NK-92 treated with Interleukin-12 subunit alpha and Interleukin-12 subunit beta, amount 100 ng/mL, for 24 hours (cell line): Measurements from ENCODE around the gene NME3.
"Not testable (repeated sequence)": the region's sequence is repeated elsewhere in the genome, so short reads cannot be mapped to it uniquely, and the experiment has no call there.

Source experiments
- DNase-seq: peaks from one replicate; lab custom pipeline; 2025; lab: John Stamatoyannopoulos, UW

Gene NME3

DNA sequence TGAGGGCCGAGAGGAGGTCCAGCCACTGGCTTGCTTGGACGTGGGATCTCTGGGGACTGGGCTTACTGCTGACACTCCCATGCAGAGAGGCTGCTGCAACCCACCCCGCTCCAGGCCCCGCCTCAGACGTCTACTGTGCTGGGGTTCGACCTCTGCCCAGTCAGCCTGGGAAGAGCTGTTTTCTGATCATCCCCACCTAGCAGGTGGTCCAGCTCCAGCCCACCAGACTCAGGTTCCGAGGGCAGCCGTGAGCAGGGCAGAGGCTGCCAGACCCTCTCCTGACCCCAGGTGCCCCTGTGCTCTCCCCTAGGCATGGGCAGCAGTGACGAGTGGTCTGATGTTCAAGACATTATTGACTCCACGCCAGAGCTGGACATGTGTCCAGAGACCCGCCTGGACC lies 23.4 kb downstream of the NME3 start:
- no peak for DNase-seq

DNA sequence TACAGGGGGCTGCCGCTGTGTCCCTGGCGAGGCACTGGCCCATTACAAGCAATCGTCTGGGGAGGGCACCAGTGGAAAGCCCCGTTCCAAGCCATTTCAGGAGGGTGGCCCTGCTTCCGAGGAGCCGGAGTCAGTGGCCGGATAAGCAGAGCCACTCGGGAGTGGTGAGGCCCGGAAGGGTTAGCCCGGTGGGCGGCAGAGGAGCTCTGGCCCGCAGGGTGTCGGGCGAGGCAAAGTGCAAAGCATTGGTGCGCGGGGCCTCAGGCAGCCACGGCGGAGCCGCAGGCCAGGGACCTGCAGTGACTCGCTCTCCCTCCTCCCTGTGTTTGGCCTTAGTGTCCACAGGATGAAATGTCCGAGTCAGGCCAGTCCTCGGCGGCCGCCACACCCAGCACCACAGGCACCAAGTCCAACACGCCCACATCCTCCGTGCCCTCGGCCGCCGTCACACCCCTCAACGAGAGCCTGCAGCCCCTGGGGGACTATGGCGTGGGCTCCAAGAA lies 24.6 kb downstream of the NME3 start:
- DNase-seq: no peak

DNA sequence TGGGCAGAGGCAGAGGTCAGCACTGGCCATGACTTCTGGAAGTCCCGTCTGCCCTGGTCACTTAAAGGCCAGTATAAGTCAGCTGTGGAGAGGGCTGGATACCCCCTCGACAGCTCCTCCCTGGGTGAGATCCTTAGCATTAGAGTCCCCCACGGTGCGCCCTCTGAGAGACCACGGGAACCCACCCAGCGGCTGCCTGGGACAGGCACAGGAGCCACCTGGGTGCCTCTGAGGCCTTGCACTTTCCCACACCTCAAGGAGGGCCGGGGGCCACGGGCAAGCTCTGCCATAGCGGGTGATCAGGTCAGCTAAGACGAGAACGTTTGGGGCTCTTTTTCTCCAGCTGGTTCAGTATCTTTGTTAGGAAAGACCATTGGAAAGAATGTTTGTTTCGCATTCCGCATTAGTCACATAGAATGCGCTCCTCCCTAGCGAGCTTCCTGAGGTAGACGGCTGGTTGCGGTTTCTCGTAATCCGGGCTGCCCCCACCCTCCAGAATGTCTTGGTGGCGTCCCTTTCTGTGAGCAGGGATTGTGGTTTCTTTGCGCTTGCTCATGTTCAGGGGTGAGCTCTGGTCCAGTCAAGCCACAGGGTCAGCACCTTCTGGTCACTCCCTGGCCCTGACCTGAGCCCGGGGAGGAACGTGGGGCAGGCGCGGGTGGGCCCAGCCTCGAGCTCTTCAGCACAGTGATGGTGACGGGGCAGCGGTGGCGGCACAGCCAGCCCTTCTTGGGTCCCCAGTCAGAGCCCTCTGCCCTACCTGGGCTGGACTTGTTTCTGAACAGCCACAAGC lies 25.2 kb downstream of the NME3 start:
- DNase-seq: no peak

DNA sequence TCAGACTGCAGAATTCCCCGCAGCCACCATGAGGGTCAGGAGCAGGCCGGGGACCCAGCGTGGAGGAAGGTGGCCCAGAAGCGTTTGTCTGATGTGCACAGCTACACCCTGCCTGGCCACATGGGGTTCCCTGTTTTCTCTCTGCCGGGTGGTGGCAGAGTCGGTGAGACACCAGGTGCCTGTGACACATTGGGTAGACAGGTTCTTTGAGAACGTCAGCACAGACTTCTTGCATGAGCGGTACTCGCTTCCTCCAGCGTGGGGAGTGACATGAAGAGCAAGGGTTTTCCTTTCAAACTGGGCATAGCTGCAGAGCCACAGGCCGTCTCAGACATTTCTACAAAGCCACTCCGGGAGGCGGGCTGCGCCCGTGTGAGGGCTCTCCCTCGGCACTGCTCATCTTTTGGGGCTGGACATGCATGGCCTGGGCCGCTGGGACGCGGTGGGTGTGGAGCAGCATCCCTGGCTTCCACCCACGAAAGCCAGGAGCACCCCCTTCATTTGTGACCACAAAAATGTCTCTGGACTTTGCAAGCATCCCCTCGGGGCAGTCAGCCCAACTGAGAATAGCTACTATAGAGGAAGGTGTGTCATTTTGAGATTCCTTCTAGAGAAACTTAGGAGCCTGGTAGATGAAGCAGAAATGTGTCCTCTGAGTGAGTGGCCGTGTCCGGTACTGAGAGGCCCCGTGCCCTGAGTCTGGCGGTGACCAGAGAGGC lies 26.0 kb downstream of the NME3 start:
- no peak for DNase-seq

DNA sequence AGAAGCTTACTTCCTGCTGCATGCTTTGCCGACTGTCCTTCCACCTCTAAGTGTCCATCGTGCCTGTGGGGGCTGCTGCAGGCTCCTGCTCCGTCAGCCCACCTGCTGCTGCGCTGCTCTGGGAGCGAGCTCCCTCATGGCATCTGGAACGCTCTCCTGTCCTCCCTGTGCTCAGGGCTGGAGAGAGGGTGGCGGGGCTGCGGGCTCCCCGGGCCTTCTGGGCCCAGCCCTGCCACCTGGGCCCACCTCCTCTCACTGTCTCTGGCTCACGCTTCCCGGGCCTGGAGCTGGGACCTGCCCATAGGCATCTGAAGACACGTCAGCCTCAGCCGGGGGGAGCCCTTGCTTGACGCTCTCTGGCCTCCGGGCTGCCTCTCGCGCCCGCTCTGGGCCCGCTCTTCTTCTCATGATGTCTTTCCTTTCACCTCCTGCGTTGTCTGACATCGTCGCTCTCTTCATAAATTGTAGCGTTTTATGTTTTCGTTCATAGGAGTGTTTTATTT lies 27.0 kb downstream of the NME3 start:
- DNase-seq: no peak

DNA sequence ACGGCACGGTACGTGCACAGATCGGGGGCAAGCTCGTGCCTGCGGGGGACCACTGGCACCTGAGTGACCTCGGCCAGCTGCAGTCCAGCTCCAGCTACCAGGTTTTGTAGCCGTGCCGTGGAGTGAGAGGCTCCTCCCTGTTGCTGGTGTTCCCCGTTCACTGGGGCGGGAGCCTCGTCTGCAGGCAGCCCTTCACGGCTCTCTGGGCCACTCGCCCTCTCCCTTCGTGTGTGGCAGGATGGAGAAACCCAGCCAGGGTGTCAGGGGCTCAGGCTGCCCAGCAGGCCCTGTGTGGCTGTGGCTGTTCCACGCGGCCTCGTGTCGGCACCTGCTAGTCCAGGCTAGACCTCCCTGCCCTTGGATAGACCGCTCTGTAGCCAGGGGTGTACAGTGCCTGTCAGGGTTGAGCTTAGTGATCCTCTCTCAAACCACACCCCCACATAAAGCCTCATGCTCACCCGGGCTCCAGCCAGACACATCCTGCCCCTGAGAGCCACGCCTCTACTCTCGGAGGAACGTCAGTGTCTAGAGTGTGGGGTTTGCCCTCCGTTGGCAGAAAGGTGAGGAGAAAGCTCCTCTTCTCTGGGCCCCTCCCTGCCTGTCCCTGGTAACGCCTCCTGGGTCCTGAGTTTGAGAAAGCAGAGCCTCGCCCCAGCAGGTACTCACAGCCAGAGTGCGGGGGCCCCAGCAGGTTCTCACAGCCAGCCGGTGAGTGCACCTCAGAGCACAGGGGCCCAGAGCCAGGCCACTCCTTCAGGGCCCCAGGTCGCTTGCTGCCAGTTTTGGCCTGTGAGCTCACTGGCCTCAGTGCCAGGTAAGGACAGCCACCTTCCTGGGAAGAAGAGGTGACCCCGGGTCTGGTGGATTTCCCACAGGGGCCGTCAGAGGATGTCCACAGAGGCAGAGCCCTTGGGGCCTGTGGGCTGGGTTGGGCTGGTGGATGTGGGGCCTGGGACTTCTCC lies 27.7 kb downstream of the NME3 start:
- no peak for DNase-seq

DNA sequence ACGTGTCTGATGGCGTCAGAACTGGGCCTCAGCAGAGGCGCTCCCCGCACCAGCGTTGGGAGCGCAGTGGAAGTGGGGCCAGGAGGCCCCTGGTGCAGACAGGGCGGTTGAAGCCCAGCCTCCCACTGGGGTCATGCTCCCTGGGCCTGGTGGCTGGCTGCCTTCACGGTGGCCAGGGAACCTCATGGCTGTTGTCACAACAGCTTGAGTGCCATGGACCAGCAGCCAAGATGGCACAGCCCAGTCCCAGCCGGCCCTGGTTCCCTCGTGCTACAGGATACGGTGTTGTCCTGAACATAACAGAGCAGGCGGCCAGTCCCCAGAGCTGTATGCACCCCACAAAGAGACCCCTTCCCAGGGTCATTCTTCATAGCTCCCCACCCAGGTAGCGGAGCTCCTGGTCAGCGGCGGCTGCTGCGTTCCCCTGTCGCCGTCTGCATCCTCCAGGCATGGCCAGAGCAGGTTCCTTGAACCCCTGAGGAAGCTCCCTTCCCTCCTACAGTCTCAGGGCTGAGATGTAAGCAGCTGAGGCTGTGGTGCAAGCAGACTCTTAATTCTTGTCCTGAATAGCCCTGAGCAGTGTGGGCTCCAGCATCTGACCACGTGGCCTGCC lies 29.7 kb downstream of the NME3 start:
- no peak for DNase-seq

DNA sequence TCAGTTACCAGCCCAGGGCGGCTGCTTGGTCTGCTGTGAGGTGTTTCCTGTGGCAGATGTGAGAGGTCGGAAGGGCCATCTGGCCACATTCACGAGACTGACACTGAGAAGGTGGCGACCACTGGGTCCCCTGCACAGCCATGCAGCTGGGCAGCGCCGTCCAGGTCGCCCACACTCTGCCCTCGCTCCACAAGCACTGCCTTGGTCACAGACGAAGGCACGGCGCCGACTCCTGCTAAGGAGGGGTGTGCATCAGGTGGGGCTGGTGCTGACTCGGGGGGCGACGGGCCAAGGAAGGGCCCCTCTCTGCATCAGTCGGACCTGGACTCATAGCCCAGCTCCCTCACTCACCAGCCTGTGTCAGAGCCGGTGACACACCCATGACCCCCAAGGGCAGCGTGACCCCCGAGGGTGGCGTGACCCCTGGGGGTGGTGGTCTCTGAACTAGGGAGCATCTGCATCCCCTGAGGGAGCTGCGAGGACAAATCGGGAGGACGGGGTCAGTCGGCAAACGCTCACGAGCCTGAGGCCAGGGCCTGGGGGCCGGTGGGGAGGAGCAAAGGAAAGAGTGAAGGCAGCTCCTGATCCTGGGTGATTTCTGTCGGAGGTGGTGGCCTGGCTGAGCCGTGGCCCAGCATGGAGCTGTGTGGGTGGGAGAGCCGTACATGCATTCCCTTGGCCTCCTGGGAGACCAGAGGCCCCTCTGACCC lies 30.4 kb downstream of the NME3 start:
- no peak for DNase-seq

DNA sequence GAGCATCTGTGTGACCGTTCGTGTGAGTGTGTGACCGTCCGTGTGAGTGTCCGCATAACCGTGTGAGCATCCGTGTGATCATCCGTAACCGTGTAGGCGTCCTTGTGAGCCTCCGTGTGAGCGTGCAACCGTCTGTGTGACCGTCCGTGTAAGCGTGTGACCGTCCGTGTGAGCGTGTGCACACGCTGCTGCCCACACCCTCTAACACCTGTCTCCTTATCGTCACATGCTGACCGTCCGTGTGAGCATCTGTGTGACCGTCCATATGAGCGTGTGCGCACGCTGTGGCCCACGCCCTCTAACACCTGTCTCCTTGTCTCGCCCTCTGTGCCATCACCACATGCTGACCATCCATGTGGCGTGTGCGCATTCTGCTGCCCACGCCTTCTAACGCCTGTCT lies 31.1 kb downstream of the NME3 start:
- DNase-seq: no peak

DNA sequence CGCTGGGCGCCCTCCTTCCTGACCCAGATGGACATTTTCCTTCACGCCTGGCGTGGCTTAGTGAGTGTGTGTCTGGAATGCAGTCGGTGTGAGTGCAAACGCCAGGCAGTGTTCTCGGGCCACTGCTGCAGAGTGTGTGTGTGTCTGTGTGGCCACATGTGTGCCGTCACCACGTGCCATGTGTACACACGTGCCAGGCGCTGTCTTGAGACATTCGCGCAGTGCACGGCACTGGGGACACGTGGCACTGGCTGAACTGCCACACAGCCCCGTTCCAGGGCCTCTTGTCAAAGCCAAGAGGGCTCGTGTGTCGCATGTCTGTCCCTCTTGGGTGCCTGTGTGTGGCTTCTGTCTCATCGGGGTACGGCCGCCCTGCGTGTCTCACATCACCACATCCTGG lies 36.5 kb downstream of the NME3 start:
- DNase-seq: no peak

DNA sequence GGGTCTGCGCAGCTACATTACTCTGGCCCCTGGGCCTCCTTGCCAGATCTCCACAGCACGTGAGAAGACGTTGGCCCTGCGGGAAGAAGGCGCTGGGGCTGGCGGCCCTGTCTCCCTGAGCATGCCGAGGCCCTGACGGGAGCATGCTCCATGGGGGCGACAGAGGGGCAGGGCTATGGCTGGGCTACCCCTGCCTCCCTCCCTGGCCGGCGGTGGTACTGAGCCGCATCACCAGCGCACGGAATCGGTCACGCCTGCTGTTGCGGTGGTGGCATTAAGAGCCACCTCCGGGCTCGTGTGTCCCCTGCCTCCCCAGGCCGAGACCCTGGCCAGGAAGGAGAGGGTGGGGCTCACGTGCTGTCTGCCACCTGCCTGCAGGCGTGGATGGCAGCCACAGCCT lies 37.2 kb downstream of the NME3 start:
- no peak for DNase-seq

DNA sequence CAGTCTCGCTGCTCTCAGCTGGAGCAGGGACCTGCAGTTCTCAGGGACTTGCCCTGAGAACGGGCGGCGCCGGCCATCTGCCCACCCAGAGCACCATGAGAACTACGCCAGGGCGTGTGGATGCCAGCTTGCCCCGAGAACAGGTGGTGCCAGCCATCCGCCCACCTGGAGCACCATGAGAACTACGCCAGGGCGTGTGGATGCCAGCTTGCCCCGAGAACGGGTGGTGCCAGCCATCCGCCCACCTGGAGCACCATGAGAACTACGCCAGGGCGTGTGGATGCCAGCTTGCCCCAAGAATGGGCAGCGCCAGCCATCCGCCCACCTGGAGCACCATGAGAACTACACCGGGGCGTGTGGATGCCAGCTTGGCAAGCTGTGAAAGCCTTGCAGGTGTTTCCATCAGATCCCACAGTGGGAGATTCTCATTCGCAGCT lies 38.8 kb downstream of the NME3 start:
- not testable (repeated sequence) for DNase-seq

DNA sequence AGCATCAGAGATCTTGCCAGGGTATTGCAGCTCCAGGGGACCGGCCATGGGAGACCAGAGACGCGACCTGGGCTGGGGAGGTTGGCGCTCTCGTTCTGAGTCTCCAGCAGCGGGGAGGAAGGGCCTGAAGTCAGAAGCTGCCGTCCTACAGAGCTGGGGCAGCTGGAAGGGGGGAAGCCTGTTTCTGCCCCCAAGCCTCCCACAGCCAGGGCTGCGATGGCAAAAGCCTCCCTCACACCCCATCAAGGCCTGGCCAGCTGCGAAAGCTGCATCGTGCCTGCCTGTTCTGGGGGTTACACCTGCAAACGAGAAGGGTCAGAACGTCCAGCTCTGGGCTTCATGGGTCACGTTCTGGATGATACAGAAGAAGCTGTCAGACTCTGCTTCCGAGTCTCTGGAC lies 39.3 kb downstream of the NME3 start:
- no peak for DNase-seq

DNA sequence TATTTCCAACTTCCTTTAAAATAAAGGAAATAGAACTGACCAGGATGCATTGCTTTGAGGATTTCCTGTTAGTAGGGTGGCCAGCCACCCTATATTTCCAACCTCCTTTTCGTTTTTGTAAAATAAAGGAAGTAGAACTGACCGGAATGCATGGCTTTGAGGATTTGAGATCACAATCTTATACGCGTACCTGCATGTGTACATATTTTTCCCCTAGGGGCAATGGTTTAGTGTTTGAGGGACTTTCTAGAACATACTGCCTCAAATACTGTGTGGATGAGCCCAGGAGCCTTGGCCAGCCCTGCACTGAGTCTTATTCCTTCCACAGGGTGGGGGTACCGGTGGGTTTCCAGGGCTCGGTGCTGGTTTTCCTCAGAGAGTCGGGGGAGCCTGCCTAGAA lies 39.7 kb downstream of the NME3 start:
- DNase-seq: no peak

DNA sequence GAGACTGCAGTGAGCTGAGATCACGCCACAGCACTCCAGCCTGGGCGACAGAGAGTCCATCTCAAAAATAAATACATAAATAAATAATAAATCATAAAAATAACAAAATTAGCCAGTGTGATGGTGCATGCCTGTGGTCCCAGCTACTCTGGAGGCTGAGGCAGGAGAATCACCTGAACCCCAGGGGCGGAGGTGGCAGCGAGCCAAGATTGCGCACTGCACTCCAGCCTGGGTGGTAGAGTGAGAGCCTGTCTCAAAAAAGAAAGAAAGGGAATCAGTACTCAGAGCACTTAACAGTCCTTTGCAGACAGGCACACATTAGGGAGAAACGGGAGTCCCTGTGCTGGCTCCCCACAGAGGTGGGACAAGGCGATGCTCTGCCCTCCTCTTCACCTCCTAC lies 40.3 kb downstream of the NME3 start:
- no peak for DNase-seq

DNA sequence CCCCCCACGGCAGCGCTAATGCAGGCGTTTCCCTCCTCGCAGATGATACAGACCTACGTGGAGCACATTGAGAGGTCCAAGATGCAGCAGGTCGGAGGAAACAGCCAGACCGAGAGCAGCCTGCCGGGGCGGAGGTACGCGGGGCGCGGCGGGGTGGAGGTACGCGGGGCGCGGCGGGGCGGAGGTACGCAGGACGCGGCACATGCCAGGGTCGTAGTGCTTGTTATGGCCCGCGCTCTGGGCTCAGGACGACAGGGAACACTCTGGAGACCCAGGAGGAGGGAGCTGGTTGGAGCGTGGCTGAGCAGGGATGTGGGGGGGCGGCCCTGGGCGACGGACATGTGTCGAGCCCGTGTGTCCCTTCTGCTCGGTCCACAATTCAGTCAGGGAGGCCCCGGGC lies 41.9 kb downstream of the NME3 start:
- DNase-seq: no peak

DNA sequence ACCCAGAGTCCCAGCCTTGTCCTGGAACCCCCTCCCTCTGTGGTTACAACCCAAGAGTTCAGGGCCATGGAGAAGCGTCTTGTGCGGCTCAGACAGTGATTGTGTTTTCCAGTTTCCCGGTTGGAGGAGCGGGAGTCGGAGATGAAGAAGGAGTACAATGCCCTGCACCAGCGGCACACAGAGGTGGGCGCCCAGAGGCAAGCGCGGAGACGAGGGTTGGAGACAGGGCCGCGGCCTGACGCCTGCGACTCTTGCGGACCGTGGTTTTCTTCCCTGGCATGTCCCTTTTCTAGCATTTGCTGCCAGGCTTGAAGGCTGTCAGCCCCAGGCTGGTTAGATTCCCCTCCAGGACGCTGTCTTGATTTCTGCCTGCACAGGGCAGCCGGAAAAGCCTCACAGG lies 42.3 kb downstream of the NME3 start:
- no peak for DNase-seq

DNA sequence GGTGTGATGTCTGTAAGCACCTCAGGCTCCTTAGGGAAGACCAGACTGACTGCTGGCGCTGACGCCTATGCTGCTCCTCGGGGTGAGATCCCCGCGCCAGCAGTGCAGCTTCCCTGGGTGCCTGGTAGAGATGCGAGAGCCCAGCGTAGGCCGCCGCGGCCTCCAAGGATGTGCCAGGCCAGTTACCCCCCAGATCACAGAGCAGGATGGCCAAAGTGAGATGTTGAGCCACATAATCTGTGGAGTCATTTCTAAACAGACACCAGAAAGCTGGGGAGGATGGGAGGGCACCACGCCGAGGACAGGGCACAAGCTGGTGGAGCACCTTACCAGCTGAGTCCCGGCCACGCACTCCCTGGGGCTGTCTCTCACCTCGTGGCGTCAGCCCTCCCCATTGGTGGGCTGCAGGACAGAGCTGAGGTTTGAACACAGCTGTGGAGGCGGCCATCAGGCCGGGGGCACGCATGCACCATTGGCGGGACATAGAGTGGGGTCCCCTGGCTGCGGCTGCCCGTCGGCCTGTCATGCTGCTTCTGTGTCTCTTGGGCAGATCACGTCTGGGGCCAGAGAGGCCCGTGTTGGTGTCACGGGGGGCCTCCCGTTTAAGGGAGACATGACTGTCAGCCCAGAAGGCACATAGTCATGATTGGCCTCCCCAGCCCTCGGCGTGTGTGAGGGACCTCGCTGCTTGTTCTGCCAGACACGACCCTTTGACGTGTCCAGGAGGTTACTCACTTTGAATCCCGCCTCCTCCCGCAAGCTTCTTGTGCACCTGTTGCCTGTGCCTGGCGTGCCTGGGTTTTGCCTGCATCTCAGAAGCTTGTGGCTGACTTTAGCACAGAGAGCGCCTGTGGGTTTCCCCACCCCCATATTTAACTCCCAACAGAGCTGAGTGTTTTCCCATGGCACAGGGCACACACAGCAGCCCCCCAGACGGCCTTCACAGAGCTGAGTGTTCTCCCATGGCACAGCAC lies 43.4 kb downstream of the NME3 start:
- no peak for DNase-seq

DNA sequence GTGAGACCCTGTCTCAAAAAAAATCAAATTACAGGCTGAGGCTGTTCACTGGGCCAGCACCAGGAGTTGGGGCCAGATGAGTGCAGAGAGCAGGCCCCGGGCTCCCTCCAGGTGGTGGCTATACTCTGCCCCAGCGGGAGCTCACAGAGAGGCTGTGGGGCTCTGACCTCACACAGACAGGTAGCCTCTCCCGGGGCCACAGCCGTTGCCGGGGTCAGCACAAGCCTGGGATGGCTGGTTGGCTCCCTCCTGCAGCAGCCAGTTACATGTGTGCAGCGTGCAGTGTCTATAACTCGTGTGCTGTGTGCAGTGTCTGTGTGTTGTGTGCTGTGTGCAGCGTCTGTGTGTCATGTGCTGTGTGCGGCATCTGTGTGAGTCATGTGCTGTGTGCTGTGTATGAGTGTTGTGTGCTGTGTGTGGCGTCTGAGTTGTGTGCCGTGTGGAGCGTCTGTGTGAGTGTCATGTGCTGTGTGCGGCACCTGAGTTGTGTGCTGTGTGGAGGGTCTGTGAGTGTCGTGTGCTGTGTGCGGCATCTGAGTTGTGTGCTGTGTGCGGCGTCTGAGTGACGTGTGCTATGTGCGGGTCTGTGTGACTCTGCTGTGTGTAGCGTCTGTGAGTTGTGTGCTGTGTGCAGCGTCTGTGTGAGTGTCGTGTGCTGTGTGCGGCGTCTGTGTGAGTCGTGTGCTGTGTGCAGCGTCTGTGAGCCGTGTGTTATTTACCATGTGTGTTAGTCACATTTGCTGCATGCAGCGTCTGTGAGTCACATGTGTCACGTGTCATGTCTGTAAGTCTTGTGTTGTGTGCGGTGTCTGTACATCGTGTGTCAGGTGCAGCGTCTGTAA lies 44.5 kb downstream of the NME3 start:
- DNase-seq: no peak
